Measurements from ENCODE around the gene MEIS2.

The MEIS2 gene

DNA sequence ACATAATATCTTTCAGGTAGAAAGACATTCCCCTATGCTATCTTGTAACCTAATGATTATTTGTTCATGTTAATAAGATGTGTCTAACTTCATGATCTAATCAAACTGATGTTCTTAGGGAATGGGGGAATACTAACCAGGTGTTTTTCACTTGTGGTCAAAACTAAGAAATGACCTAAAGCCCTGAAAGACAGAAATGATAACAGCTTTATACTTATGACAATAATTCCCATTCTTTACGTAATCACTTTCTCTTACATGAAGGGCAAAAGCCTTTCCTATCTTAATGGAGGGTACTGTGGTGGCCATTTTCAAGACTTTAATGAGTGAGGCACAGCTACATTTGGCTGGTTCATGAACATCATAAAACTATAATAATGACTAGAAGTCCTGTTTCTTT lies 33.9 kb upstream of the MEIS2 start:
- no peak for DNase-seq (ENCODE audit: low read depth)
- no peak overlapping the region for H3K4me3 ChIP-seq (ENCODE audit: low read depth, low read length)
- no peak for TF ChIP-seq MYC (IDR thresholded peaks at IDR 0.05; ENCODE audit: low read depth, low read length)
- TF ChIP-seq, protein P1, sequence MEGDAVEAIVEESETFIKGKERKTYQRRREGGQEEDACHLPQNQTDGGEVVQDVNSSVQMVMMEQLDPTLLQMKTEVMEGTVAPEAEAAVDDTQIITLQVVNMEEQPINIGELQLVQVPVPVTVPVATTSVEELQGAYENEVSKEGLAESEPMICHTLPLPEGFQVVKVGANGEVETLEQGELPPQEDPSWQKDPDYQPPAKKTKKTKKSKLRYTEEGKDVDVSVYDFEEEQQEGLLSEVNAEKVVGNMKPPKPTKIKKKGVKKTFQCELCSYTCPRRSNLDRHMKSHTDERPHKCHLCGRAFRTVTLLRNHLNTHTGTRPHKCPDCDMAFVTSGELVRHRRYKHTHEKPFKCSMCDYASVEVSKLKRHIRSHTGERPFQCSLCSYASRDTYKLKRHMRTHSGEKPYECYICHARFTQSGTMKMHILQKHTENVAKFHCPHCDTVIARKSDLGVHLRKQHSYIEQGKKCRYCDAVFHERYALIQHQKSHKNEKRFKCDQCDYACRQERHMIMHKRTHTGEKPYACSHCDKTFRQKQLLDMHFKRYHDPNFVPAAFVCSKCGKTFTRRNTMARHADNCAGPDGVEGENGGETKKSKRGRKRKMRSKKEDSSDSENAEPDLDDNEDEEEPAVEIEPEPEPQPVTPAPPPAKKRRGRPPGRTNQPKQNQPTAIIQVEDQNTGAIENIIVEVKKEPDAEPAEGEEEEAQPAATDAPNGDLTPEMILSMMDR (IDR thresholded peaks at IDR 0.05; ENCODE audit: low read depth, low read length), result no peak
- TF ChIP-seq, protein P2, sequence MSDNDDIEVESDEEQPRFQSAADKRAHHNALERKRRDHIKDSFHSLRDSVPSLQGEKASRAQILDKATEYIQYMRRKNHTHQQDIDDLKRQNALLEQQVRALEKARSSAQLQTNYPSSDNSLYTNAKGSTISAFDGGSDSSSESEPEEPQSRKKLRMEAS (IDR thresholded peaks at IDR 0.05; ENCODE audit: low read depth, low read length), result no peak
- TF ChIP-seq POLR2A (IDR thresholded peaks at IDR 0.05; ENCODE audit: extremely low read depth, insufficient read length), result no peak

DNA sequence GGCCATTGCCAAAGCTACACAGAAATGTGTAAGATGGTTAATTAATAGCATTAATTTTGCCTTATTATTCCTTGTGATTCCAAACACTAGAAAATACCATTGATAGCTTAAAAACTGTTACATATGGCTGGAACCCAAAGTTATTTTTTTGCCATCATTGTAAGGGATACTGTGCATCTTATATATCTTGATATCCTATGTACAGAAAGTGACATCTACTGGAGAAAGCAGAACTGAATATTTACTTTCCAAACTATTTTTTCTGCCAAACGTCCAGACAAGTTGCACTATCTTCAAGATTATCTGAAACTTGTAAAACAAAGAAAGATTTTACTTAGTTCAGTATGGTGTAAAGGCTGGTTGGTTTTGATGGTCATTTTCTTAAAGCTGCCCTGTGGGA lies 33.3 kb upstream of the MEIS2 start:
- DNase-seq (ENCODE audit: low read depth), result peak; percentile 15
- no peak overlapping the region for H3K4me3 ChIP-seq (ENCODE audit: low read depth, low read length)
- TF ChIP-seq MYC (IDR thresholded peaks at IDR 0.05; ENCODE audit: low read depth, low read length) (no peak), POLR2A (IDR thresholded peaks at IDR 0.05; ENCODE audit: extremely low read depth, insufficient read length) (no peak)
- TF ChIP-seq, protein P1 (IDR thresholded peaks at IDR 0.05; ENCODE audit: low read depth, low read length), result no peak
- TF ChIP-seq, protein P2 (IDR thresholded peaks at IDR 0.05; ENCODE audit: low read depth, low read length), result no peak

DNA sequence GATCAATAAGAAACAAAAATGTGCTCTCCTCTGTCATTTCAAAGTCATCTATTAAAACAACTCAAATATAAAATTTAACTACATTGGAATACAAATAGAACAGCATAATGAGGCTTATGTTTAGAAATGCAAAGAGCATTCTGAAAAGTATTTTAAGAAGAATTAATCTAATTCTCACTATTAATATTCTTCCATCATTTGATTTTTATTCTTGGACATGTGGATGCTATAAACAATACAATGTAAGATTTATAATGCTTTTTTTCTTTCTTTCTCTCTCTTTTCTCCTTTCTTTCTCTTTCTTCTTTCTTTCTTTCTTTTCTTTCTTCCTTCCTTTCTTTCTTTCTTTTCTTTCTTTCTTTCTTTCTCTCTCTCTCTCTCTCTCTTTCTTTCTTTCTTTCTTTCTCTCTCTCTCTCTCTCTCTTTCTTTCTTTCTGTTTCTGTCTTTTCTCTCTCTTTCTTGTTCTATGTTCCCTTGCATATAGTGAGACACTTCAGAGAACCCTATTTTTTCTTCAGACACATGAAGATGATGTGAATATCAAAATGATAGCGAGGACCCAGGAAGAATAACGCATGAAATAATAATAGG lies 32.6 kb upstream of the MEIS2 start:
- no peak for DNase-seq (ENCODE audit: low read depth)
- TF ChIP-seq POLR2A (IDR thresholded peaks at IDR 0.05; ENCODE audit: extremely low read depth, insufficient read length) (no peak), MYC (IDR thresholded peaks at IDR 0.05; ENCODE audit: low read depth, low read length) (no peak)
- TF ChIP-seq, protein P2 (IDR thresholded peaks at IDR 0.05; ENCODE audit: low read depth, low read length), result no peak
- TF ChIP-seq, protein P1 (IDR thresholded peaks at IDR 0.05; ENCODE audit: low read depth, low read length), result no peak
- no peak overlapping the region for H3K4me3 ChIP-seq (ENCODE audit: low read depth, low read length)

DNA sequence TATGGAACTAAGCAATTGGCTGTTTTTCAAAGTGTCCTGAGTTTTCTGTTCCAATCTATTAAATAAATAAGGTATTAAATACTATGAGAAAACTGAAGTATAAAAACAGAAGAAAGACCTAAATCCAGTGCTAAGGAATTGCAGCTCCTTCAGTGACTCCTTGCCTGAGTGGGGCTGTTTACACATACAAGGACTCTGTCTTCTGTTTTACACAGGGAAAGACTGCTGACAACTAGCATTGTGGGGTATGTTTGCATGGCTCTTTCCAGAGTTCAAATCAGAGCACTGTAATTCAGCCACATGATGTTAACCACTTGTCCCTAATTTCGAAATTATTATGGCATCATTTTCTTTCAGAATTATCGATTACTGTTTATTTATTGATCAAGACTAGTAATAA lies 31.3 kb upstream of the MEIS2 start:
- DNase-seq (ENCODE audit: low read depth), result no peak
- TF ChIP-seq, protein P2 (IDR thresholded peaks at IDR 0.05; ENCODE audit: low read depth, low read length), result no peak
- TF ChIP-seq MYC (IDR thresholded peaks at IDR 0.05; ENCODE audit: low read depth, low read length), result no peak
- TF ChIP-seq POLR2A (IDR thresholded peaks at IDR 0.05; ENCODE audit: extremely low read depth, insufficient read length), result no peak
- TF ChIP-seq, protein P1 (IDR thresholded peaks at IDR 0.05; ENCODE audit: low read depth, low read length), result no peak
- H3K4me3 ChIP-seq (ENCODE audit: low read depth, low read length), result no peak overlapping the region

DNA sequence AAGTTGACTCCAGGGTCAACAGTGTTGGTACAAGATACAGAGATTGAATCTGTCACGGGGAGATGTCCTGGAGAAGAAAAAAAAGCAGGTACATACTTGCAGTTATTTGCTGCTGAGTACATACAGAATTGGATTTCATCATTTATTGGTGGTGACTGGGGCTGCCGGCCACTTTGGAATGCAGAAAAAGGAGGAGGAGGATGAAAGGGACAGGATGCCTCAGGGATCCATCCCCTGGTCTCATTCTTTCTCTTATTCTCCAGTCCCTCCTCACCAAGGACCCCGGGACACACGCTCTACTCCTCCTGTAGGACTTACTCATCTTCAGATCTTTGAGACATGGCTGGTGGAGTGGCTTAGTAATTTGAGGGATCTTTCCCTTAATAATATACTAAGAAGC lies 30.0 kb upstream of the MEIS2 start:
- DNase-seq (ENCODE audit: low read depth), result no peak
- TF ChIP-seq POLR2A (IDR thresholded peaks at IDR 0.05; ENCODE audit: extremely low read depth, insufficient read length) (no peak), MYC (IDR thresholded peaks at IDR 0.05; ENCODE audit: low read depth, low read length) (no peak)
- TF ChIP-seq, protein P1 (IDR thresholded peaks at IDR 0.05; ENCODE audit: low read depth, low read length), result no peak
- TF ChIP-seq, protein P2 (IDR thresholded peaks at IDR 0.05; ENCODE audit: low read depth, low read length), result no peak
- no peak overlapping the region for H3K4me3 ChIP-seq (ENCODE audit: low read depth, low read length)

All from NB4 (cell line).